Central memory CD8-positive, alpha-beta T cell (primary cell): ENCODE measurements around the gene PLCG2.
"Not testable (repeated sequence)": the region's sequence is repeated elsewhere in the genome, so short reads cannot be mapped to it uniquely, and the experiment has no call there.

ENCODE experiments used
- ATAC-seq: fragments of 150-1000 bp; cut with Tn5 transposase; replicated peaks from 2 replicates; pipeline ENCODE4 v1.10.0; 2022; ENCODE audit warnings: mild to moderate bottlenecking, moderate FRiP score, moderate number of reproducible peaks; ENCODE audit not compliant: poor library complexity, severe bottlenecking; ENCODE audit errors: extremely low read depth
- DNase-seq, 2 donors: peaks; one replicate each; pipeline ENCODE4 v3.0.0; 2021; ENCODE audit warnings: low spot score in 2 of 2
- H3K27ac Mint-ChIP-seq: one replicate; pipeline ENCODE4 v1.8.0; 2022; ENCODE audit warnings: low read depth, mild to moderate bottlenecking, moderate library complexity, mixed read lengths
- H3K27me3 Mint-ChIP-seq: one replicate; pipeline ENCODE4 v1.8.0; 2022; ENCODE audit warnings: mixed read lengths
- H3K36me3 Mint-ChIP-seq: one replicate; pipeline ENCODE4 v1.8.0; 2022; ENCODE audit warnings: mild to moderate bottlenecking, moderate library complexity, mixed read lengths; ENCODE audit not compliant: insufficient read depth
- H3K4me1 Mint-ChIP-seq: one replicate; pipeline ENCODE4 v1.8.0; 2022; ENCODE audit warnings: mixed read lengths
- H3K4me3 Mint-ChIP-seq: one replicate; pipeline ENCODE4 v1.8.0; 2022; ENCODE audit warnings: mild to moderate bottlenecking, moderate library complexity, mixed read lengths
- H3K9me3 Mint-ChIP-seq: one replicate; pipeline ENCODE4 v1.8.0; 2022; ENCODE audit warnings: mixed read lengths

Gene PLCG2

GRCh38 chr16:81873206-81873605, 94.1 kb downstream of the PLCG2 start:
- H3K27ac Mint-ChIP-seq, result peak overlapping the region; percentile 42

DNA sequence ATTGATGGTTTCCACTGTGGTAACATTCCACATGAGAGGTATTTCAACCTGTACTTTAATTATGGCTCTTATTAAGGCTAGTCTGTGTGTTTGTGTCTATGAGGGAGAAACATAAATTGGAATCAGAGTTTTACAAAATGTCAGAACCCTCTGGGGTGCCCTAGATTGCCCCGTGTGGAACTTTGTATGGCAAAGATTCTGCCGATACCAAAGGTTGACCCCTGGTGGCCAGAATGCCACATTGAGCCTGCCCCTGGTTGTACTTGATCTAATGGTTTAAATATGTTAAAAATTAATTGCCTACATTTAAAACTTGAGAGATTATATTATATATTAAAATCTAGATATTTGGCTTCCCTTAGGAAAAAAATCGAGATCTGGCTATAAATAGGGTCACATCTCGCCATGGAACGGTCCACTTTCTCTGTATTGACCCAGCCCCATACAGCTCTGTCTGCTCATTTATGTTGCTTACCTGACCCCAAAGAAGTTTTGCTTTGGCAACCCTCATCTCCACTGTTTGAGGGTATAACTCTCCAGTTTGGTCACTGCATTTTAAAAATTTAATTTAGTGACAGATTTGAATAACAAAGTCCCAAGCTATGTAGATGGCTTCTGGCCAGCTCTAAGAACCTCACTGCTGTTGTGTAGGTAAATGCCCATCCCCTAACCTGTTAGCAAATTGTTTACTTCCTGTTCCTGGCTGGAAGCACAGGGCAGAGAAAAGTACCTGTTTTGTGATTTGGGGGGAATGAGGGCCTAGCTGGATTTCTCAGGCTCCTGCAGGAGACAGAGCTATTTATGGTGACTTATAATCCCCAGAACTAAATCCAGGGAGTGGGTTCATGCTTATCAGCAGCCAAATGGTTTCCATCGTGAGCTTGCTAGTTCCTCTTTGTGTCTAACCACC, 95.0 kb downstream of the PLCG2 start:
- Mint-ChIP-seq H3K9me3 (no peaks in the 10 kb centered on the region), H3K4me3 (no peak overlapping the region), H3K27ac (no peak overlapping the region), H3K36me3 (peaks cover 14% of the 10 kb centered on the region), H3K27me3 (no peaks in the 10 kb centered on the region), H3K4me1 (peaks cover 19% of the 10 kb centered on the region)
- DNase-seq (peak; percentile 51 to 58), ATAC-seq (peak; percentile 76)

More at GRCh38 chr16:81873206-81873605, 94.1 kb downstream of the PLCG2 start:
- Mint-ChIP-seq H3K36me3 (peaks cover 16% of the 10 kb centered on the region), H3K27me3 (no peaks in the 10 kb centered on the region), H3K9me3 (no peaks in the 10 kb centered on the region), H3K4me3 (no peak overlapping the region), H3K4me1 (peaks cover 19% of the 10 kb centered on the region)
- peak; percentile 75 for ATAC-seq
- no peak for DNase-seq

DNA sequence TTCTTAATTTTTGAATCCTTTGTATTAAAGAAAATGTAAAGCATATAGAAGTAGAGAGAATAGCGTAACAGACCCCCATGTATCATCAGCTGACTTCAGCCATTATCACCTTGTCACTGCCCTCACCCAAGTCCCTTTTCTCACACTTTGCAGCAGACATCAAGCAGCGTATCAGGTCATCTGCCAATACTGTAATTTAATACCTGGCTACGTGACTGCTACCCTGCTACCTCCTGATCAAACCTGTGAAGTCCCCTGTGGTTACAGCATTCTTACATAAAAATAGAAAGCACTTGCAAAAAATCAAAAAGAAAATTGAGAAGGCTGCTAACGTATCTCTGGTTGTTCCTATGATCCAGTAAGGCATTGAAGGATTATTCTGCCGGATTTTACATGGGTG, 96.4 kb downstream of the PLCG2 start:
- H3K27me3 Mint-ChIP-seq, result no peaks in the 10 kb centered on the region
- H3K4me3 Mint-ChIP-seq, result no peak overlapping the region
- H3K36me3 Mint-ChIP-seq, result peaks cover 12% of the 10 kb centered on the region
- H3K9me3 Mint-ChIP-seq, result no peaks in the 10 kb centered on the region
- no peak for ATAC-seq
- peaks cover 15% of the 10 kb centered on the region for H3K4me1 Mint-ChIP-seq
- no peak for DNase-seq
- no peak overlapping the region for H3K27ac Mint-ChIP-seq

- peaks cover 14% of the 10 kb centered on the region for H3K4me1 Mint-ChIP-seq
- no peaks in the 10 kb centered on the region for H3K27me3 Mint-ChIP-seq
- DNase-seq (no peak), ATAC-seq (no peak)
- no peaks in the 10 kb centered on the region for H3K9me3 Mint-ChIP-seq
- peaks cover 10% of the 10 kb centered on the region for H3K36me3 Mint-ChIP-seq
- H3K27ac Mint-ChIP-seq, result no peak overlapping the region
- no peak overlapping the region for H3K4me3 Mint-ChIP-seq
These were observed 97.3 kb downstream of the PLCG2 start for GRCh38 chr16:81876273-81876900.

- ATAC-seq, H3K9me3 Mint-ChIP-seq, H3K27me3 Mint-ChIP-seq, DNase-seq, H3K4me1 Mint-ChIP-seq, H3K4me3 Mint-ChIP-seq, H3K27ac Mint-ChIP-seq: not testable (repeated sequence)
- peaks cover 13% of the 10 kb centered on the region for H3K36me3 Mint-ChIP-seq
These were observed 98.4 kb downstream of the PLCG2 start for GRCh38 chr16:81877490-81877889.

GRCh38 chr16:81878529-81878928, 99.4 kb downstream of the PLCG2 start:
- no peak overlapping the region for H3K27ac Mint-ChIP-seq
- DNase-seq (no peak), ATAC-seq (no peak)
- no peaks in the 10 kb centered on the region for H3K4me1 Mint-ChIP-seq
- H3K4me3 Mint-ChIP-seq, result no peak overlapping the region
- H3K9me3 Mint-ChIP-seq, result no peaks in the 10 kb centered on the region
- no peaks in the 10 kb centered on the region for H3K27me3 Mint-ChIP-seq
- H3K36me3 Mint-ChIP-seq, result peaks cover 16% of the 10 kb centered on the region

- ATAC-seq (no peak), DNase-seq (no peak)
- H3K27ac Mint-ChIP-seq, result no peak overlapping the region
- no peaks in the 10 kb centered on the region for H3K4me1 Mint-ChIP-seq
- H3K27me3 Mint-ChIP-seq, result no peaks in the 10 kb centered on the region
- H3K36me3 Mint-ChIP-seq, result peaks cover 16% of the 10 kb centered on the region
- H3K9me3 Mint-ChIP-seq, result no peaks in the 10 kb centered on the region
- H3K4me3 Mint-ChIP-seq, result no peak overlapping the region
These were observed 100.5 kb downstream of the PLCG2 start for GRCh38 chr16:81879625-81880024.

GRCh38 chr16:81880816-81881215, 101.7 kb downstream of the PLCG2 start:
- Mint-ChIP-seq H3K4me3 (no peak overlapping the region), H3K4me1 (peaks cover 3% of the 10 kb centered on the region), H3K36me3 (peaks cover 19% of the 10 kb centered on the region), H3K9me3 (no peaks in the 10 kb centered on the region), H3K27ac (no peak overlapping the region), H3K27me3 (no peaks in the 10 kb centered on the region)
- DNase-seq (no peak), ATAC-seq (no peak)

DNA sequence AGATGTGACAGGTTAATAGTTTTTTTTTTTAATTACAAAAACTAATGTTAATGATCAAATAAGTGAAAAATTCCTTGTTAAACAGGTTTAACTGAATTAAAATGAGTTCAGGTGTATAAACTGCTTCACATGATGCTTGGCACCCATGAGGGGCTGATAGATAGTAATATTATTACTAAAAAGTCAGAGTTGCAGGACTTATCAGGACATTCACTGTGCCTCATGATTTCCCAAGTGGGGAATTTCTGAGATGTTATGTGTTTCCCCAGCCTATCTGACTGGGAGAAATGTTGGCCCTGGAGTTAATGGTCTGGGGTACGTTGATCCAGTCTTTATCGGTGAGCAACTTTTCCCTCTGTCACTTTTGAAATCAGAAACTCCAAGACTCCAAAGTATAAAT, 102.1 kb downstream of the PLCG2 start:
- no peaks in the 10 kb centered on the region for H3K9me3 Mint-ChIP-seq
- peaks cover 5% of the 10 kb centered on the region for H3K4me1 Mint-ChIP-seq
- H3K36me3 Mint-ChIP-seq, result peaks cover 19% of the 10 kb centered on the region
- DNase-seq (no peak), ATAC-seq (no peak)
- no peak overlapping the region for H3K27ac Mint-ChIP-seq
- H3K4me3 Mint-ChIP-seq, result no peak overlapping the region
- H3K27me3 Mint-ChIP-seq, result no peaks in the 10 kb centered on the region

DNA sequence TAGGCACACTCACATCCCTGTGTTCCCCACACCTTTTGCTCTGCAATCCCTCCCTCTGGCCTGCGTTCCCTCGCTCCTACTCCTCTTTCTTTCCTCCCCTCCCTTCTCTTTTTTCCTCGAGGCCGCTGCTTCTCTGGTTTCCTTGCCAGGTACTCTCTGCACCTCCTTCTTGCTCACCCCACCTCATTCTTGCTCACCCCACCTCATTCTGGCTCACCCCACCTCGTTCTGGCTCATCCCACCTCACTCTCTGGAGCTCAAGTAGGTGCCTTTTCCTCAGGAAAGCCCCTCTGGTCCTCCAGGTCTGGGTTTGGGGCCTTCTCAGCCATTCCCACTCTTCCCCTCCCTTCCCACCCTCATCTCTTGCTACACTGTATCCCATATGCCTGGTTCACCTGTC, 103.5 kb downstream of the PLCG2 start:
- Mint-ChIP-seq H3K27me3 (no peaks in the 10 kb centered on the region), H3K4me3 (no peak overlapping the region), H3K36me3 (peaks cover 18% of the 10 kb centered on the region), H3K4me1 (peaks cover 5% of the 10 kb centered on the region), H3K9me3 (no peaks in the 10 kb centered on the region), H3K27ac (peak overlapping the region; percentile 64)
- DNase-seq (no peak), ATAC-seq (no peak)

GRCh38 chr16:81883235-81883634, 104.1 kb downstream of the PLCG2 start:
- peaks cover 20% of the 10 kb centered on the region for H3K36me3 Mint-ChIP-seq
- H3K27ac Mint-ChIP-seq, result peak overlapping the region; percentile 64
- H3K4me3 Mint-ChIP-seq, result no peak overlapping the region
- no peak for DNase-seq
- H3K4me1 Mint-ChIP-seq, result peaks cover 5% of the 10 kb centered on the region
- no peaks in the 10 kb centered on the region for H3K27me3 Mint-ChIP-seq
- ATAC-seq, result no peak
- H3K9me3 Mint-ChIP-seq, result no peaks in the 10 kb centered on the region

- H3K36me3 Mint-ChIP-seq, result peaks cover 18% of the 10 kb centered on the region
- H3K4me3 Mint-ChIP-seq, result no peak overlapping the region
- ATAC-seq (no peak), DNase-seq (no peak)
- H3K9me3 Mint-ChIP-seq, result no peaks in the 10 kb centered on the region
- H3K4me1 Mint-ChIP-seq, result peaks cover 5% of the 10 kb centered on the region
- H3K27ac Mint-ChIP-seq, result no peak overlapping the region
- H3K27me3 Mint-ChIP-seq, result no peaks in the 10 kb centered on the region
These were observed 107.0 kb downstream of the PLCG2 start for GRCh38 chr16:81885976-81886586.
